Type B pancreatic cell (in vitro differentiated cells): Measurements from ENCODE around the gene ONECUT2. TPM values are rescaled to one million over a fixed set of nuclear protein-coding genes. Genes with fewer than 3 reads are reported as not detected.

Experiments used
- DNase-seq: peaks from one replicate; pipeline ENCODE4 v3.0.0; 2021; ENCODE audit warnings: mixed read lengths; ENCODE audit not compliant: unreplicated experiment; ENCODE audit errors: extremely low spot score
- H3K27ac Mint-ChIP-seq: 2 replicates; pipeline ENCODE4 v1.8.0; 2021; ENCODE audit warnings: mild to moderate bottlenecking, mixed read lengths
- H3K27me3 Mint-ChIP-seq: 2 replicates; pipeline ENCODE4 v1.8.0; 2021; ENCODE audit warnings: mixed read lengths
- H3K36me3 Mint-ChIP-seq: 2 replicates; pipeline ENCODE4 v1.8.0; 2021; ENCODE audit warnings: mixed read lengths
- H3K4me1 Mint-ChIP-seq: one replicate; pipeline ENCODE4 v1.8.0; 2021; ENCODE audit warnings: mixed read lengths; ENCODE audit not compliant: unreplicated experiment
- H3K4me3 Mint-ChIP-seq: 2 replicates; pipeline ENCODE4 v1.8.0; 2021; ENCODE audit warnings: mild to moderate bottlenecking, mixed read lengths
- H3K9me3 Mint-ChIP-seq: 2 replicates; pipeline ENCODE4 v1.8.0; 2021; ENCODE audit warnings: mixed read lengths
- total RNA-seq: library from RNA; stranded (reverse); gene quantifications from 2 replicates; pipeline ENCODE4 v1.2.1, GENCODE V29; 2021; ENCODE audit warnings: low replicate concordance
- TF ChIP-seq, protein P1 (sequence below): fragments of 200-600 bp; sonication (generic); conservative IDR thresholded peaks from 2 replicates; pipeline ENCODE4 v1.5.0; 2021; ENCODE audit warnings: antibody characterized with exemption, mild to moderate bottlenecking

The ONECUT2 gene
- total RNA-seq, 1 donor from 2014 or later = 6.8 TPM

GRCh38 chr18:57433482-57433881 lies 1.7 kb upstream of the ONECUT2 start:
- peaks cover 7% of the 10 kb centered on the region for H3K4me1 Mint-ChIP-seq
- H3K27me3 Mint-ChIP-seq = peaks cover 95% of the 10 kb centered on the region
- peak overlapping the region; percentile 88 for H3K4me3 Mint-ChIP-seq
- no peaks in the 10 kb centered on the region for H3K36me3 Mint-ChIP-seq
- no peak for DNase-seq
- no peaks in the 10 kb centered on the region for H3K9me3 Mint-ChIP-seq
- TF ChIP-seq, protein P1, sequence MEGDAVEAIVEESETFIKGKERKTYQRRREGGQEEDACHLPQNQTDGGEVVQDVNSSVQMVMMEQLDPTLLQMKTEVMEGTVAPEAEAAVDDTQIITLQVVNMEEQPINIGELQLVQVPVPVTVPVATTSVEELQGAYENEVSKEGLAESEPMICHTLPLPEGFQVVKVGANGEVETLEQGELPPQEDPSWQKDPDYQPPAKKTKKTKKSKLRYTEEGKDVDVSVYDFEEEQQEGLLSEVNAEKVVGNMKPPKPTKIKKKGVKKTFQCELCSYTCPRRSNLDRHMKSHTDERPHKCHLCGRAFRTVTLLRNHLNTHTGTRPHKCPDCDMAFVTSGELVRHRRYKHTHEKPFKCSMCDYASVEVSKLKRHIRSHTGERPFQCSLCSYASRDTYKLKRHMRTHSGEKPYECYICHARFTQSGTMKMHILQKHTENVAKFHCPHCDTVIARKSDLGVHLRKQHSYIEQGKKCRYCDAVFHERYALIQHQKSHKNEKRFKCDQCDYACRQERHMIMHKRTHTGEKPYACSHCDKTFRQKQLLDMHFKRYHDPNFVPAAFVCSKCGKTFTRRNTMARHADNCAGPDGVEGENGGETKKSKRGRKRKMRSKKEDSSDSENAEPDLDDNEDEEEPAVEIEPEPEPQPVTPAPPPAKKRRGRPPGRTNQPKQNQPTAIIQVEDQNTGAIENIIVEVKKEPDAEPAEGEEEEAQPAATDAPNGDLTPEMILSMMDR = no peak
- peak overlapping the region; percentile 20 for H3K27ac Mint-ChIP-seq

DNA sequence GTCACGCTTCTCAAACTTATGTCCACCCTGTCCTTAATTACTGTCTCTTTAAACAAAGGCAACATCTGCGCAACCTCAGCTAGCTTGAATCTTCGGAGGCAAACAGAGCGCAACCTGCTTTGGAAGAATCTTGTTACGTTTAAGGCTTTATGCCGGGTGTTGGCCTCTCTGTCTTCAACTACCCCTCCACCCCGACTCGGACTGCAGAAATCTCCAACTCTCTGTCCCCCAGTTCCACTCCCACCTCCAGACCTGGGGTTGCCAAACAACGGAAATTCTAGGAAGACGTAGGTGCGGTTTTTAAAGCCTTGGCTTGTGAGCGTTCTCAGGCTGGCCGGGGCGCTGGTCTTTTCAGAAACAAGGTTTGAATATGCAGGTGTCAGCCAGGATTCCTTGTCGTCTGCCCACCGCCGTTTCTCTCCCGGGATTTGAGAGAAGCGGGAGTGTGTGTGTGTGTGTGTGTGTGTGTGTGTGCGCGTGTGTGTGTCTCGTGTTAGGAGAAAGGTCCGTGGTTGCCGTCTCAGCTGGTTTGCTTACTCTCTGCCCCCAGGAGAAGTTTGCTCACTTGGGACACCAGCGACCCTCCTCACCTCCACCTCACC lies 1.1 kb upstream of the ONECUT2 start:
- no peak for DNase-seq
- TF ChIP-seq, protein P1 = no peak
- H3K27ac Mint-ChIP-seq = peak overlapping the region; percentile 74
- H3K9me3 Mint-ChIP-seq = no peaks in the 10 kb centered on the region
- H3K36me3 Mint-ChIP-seq = no peaks in the 10 kb centered on the region
- H3K4me1 Mint-ChIP-seq = peaks cover 12% of the 10 kb centered on the region
- H3K27me3 Mint-ChIP-seq = peaks cover 97% of the 10 kb centered on the region
- H3K4me3 Mint-ChIP-seq = peak overlapping the region; percentile 88

DNA sequence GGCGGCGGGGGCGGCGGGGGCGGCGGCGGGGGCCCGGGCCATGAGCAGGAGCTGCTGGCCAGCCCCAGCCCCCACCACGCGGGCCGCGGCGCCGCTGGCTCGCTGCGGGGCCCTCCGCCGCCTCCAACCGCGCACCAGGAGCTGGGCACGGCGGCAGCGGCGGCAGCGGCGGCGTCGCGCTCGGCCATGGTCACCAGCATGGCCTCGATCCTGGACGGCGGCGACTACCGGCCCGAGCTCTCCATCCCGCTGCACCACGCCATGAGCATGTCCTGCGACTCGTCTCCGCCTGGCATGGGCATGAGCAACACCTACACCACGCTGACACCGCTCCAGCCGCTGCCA lies 644 bp downstream of the ONECUT2 start:
- Mint-ChIP-seq H3K4me1 (peaks cover 20% of the 10 kb centered on the region), H3K27me3 (peaks cover 97% of the 10 kb centered on the region), H3K27ac (no peak overlapping the region), H3K36me3 (no peaks in the 10 kb centered on the region), H3K4me3 (peak overlapping the region; percentile 91), H3K9me3 (no peaks in the 10 kb centered on the region)
- TF ChIP-seq, protein P1 = no peak
- no peak for DNase-seq

DNA sequence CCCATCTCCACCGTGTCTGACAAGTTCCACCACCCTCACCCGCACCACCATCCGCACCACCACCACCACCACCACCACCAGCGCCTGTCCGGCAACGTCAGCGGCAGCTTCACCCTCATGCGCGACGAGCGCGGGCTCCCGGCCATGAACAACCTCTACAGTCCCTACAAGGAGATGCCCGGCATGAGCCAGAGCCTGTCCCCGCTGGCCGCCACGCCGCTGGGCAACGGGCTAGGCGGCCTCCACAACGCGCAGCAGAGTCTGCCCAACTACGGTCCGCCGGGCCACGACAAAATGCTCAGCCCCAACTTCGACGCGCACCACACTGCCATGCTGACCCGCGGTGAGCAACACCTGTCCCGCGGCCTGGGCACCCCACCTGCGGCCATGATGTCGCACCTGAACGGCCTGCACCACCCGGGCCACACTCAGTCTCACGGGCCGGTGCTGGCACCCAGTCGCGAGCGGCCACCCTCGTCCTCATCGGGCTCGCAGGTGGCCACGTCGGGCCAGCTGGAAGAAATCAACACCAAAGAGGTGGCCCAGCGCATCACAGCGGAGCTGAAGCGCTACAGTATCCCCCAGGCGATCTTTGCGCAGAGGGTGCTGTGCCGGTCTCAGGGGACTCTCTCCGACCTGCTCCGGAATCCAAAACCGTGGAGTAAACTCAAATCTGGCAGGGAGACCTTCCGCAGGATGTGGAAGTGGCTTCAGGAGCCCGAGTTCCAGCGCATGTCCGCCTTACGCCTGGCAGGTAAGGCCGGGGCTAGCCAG lies 1.2 kb downstream of the ONECUT2 start:
- peaks cover 97% of the 10 kb centered on the region for H3K27me3 Mint-ChIP-seq
- no peaks in the 10 kb centered on the region for H3K9me3 Mint-ChIP-seq
- DNase-seq = no peak
- H3K4me3 Mint-ChIP-seq = peak overlapping the region; percentile 91
- TF ChIP-seq, protein P1 = no peak
- no peaks in the 10 kb centered on the region for H3K36me3 Mint-ChIP-seq
- peaks cover 22% of the 10 kb centered on the region for H3K4me1 Mint-ChIP-seq
- peak overlapping the region; percentile 69 for H3K27ac Mint-ChIP-seq

GRCh38 chr18:57436965-57437333 lies 1.8 kb downstream of the ONECUT2 start:
- H3K9me3 Mint-ChIP-seq = no peaks in the 10 kb centered on the region
- TF ChIP-seq, protein P1 = no peak
- H3K27me3 Mint-ChIP-seq = peaks cover 97% of the 10 kb centered on the region
- DNase-seq = no peak
- H3K27ac Mint-ChIP-seq = peak overlapping the region; percentile 69
- peak overlapping the region; percentile 91 for H3K4me3 Mint-ChIP-seq
- H3K36me3 Mint-ChIP-seq = no peaks in the 10 kb centered on the region
- H3K4me1 Mint-ChIP-seq = peaks cover 25% of the 10 kb centered on the region
